ENCODE measurements around the gene NOX5.
"Not testable (repeated sequence)": the region's sequence is repeated elsewhere in the genome, so short reads cannot be mapped to it uniquely, and the experiment has no call there.

The NOX5 gene

GRCh38 chr15:69014454-69014853 lies at the start of gene NOX5:
NOX5 (plus strand) TSS chr15:69014695; CDS start chr15:69014736, 41 bp downstream.
- DNase-seq (ENCODE audit: low read depth in 2 of 2): no peak

- no peak for DNase-seq (ENCODE audit: low read depth in 2 of 2)
These were observed 47.5 kb upstream of the NOX5 start for GRCh38 chr15:68966996-68967395.

- no peak for DNase-seq (ENCODE audit: low read depth in 2 of 2)
These were observed 46.5 kb upstream of the NOX5 start for GRCh38 chr15:68967948-68968347.

- DNase-seq (ENCODE audit: low read depth in 2 of 2): no peak
These were observed 45.2 kb upstream of the NOX5 start for GRCh38 chr15:68969298-68969697.

- DNase-seq (ENCODE audit: low read depth in 2 of 2): no peak
These were observed 42.1 kb upstream of the NOX5 start for GRCh38 chr15:68972201-68973065.

- not testable (repeated sequence) for DNase-seq (ENCODE audit: low read depth in 2 of 2)
These were observed 38.8 kb upstream of the NOX5 start for GRCh38 chr15:68975651-68976160.

- not testable (repeated sequence) for DNase-seq (ENCODE audit: low read depth in 2 of 2)
These were observed 37.1 kb upstream of the NOX5 start for GRCh38 chr15:68977426-68977825.

- DNase-seq (ENCODE audit: low read depth in 2 of 2): no peak
These were observed 35.5 kb upstream of the NOX5 start for GRCh38 chr15:68979006-68979405.

- no peak for DNase-seq (ENCODE audit: low read depth in 2 of 2)
These were observed 34.7 kb upstream of the NOX5 start for GRCh38 chr15:68979816-68980215.

- DNase-seq (ENCODE audit: low read depth in 2 of 2): no peak
These were observed 33.7 kb upstream of the NOX5 start for GRCh38 chr15:68980786-68981185.

- DNase-seq (ENCODE audit: low read depth in 2 of 2): no peak
These were observed 32.6 kb upstream of the NOX5 start for GRCh38 chr15:68981941-68982340.

GRCh38 chr15:68982976-68983563 lies 31.4 kb upstream of the NOX5 start:
- no peak for DNase-seq (ENCODE audit: low read depth in 2 of 2)

GRCh38 chr15:68983961-68984481 lies 30.5 kb upstream of the NOX5 start:
- no peak for DNase-seq (ENCODE audit: low read depth in 2 of 2)

- DNase-seq (ENCODE audit: low read depth in 2 of 2): no peak
These were observed 29.9 kb upstream of the NOX5 start for GRCh38 chr15:68984586-68984985.

- DNase-seq (ENCODE audit: low read depth in 2 of 2): no peak
These were observed 29.1 kb upstream of the NOX5 start for GRCh38 chr15:68985361-68985891.

GRCh38 chr15:68986322-68986721 lies 28.2 kb upstream of the NOX5 start:
- DNase-seq (ENCODE audit: low read depth in 2 of 2): no peak

- DNase-seq (ENCODE audit: low read depth in 2 of 2): no peak
These were observed 27.4 kb upstream of the NOX5 start for GRCh38 chr15:68987120-68987519.

GRCh38 chr15:68987676-68988075 lies 26.8 kb upstream of the NOX5 start:
- DNase-seq (ENCODE audit: low read depth in 2 of 2): no peak

- no peak for DNase-seq (ENCODE audit: low read depth in 2 of 2)
These were observed 24.8 kb upstream of the NOX5 start for GRCh38 chr15:68989541-68990230.

- no peak for DNase-seq (ENCODE audit: low read depth in 2 of 2)
These were observed 24.1 kb upstream of the NOX5 start for GRCh38 chr15:68990231-68990991.

GRCh38 chr15:68990992-68991500 lies 23.4 kb upstream of the NOX5 start:
- no peak for DNase-seq (ENCODE audit: low read depth in 2 of 2)

All from activated CD4-positive, alpha-beta T cell treated with anti-CD3 and anti-CD28 coated beads for 24 hours (primary cell).